T-helper 1 cell (primary cell): ENCODE results near the gene RASGEF1B.

Experiments
- DNase-seq, 5 donors: peaks; one replicate each; pipeline ENCODE4 v3.0.0-alpha.2; 2012 to 2020

The RASGEF1B gene

DNA sequence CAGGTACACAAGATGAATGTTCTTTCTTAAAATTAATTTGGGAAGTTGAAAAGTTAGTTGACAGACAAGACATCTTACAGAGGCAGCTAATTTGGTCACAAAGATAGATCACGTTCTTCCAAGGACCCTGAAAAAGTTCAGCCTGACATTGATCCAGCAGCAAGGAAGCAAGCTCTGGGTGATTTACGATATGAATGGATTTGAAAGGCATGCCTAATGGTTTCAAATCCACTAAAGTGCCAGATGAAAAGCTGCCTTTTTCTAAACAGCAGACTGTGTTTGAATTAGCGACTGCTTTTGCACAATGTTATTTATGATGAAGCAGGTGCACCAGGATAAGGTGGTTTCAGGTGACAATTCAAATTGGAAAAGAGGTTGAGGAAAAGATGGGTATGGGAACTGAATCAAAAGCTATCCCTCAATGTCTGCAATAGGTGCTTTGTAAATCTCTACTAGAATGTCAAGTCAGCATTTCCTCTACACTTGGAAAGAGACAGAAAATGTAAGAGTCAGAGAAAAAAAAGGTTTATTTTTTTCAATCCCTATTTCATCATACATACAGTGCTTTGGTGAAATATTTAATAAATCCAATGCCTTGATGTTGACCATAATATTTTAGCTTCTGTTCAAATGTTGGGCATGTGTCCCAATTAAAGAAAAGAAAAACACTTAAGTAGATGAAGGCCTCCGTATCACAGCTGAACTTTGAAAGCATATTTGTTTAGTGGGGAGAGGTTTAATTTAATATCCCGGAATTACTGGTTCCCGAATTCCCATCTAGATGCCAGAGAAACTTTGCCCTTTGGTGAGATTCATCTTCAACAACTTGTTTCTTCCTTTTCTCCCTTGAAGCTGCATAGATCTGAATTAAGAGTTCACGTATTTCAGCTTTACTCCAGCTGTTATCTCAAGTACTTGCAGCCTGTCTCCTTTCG lies 6.0 kb downstream of the RASGEF1B start:
- no peak for DNase-seq

- no peak for DNase-seq
These were observed 10.9 kb downstream of the RASGEF1B start for GRCh38 chr4:81460834-81461233.

GRCh38 chr4:81460191-81460701 lies 11.5 kb downstream of the RASGEF1B start:
- DNase-seq, result no peak

DNA sequence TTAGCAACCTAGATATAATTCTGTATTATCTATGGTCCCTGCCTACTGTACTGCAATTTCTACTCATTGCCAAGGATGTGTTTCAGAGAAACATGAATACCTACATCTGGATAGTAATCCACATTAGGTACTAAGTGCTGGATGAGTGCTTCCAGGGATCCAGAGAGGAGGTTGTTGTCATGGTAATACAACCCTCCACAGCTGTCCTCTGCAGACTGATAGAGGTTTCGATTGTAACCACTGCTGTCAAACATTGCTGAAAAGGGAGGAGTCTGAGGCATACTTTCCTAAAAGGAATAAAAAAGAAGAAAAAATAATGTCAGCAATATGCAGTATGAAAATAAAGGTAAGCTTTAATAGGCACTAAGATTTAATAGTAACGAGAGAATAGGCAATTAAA lies 12.5 kb downstream of the RASGEF1B start:
- no peak for DNase-seq

DNA sequence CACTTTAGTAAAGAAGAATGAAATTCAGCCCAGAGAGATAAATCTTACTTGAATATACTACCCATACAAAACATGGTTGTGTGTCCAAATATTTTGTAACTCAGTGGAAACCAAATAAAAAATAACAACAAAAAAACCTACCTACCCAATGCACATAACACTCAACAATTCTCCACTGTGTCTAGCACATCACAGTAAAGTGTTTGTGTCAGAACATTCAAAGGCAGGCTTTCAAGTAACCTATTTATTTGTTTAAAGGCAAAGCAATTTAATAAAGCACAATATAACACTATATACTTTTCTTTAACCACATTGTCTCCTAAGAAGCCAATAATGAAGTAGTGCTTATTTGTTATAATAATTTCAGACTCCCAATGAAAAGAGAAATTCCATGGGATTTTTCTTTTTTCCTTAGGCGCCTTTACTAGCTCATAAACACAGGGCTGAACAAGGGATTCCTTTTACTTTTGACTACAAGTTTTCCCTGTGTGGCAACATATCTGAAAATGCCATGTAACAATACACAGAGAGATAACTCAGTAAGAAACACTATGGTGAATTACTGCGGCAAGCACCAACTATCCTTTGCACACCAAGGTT lies 13.7 kb downstream of the RASGEF1B start:
- no peak for DNase-seq

DNA sequence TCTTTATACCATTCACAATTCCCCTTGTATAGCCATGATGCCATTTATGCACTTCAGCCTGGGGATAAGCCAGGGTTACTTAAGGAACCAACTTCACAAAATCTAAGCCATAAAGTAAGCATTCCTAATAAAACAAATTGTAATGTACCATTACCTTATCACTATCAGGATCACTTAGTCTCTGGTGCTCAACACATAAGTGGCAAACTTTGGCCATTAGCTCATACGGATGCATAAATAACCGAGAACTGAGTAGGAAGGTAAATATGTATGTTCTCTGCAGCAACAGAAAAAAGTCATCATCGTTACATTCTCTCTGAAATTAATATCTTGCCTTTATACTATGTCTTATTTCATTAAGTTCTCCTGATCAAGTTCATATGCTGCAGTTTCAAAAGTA lies 14.4 kb downstream of the RASGEF1B start:
- no peak for DNase-seq

- DNase-seq, result no peak
These were observed 15.8 kb downstream of the RASGEF1B start for GRCh38 chr4:81455897-81456296.

GRCh38 chr4:81454948-81455347 lies 16.8 kb downstream of the RASGEF1B start:
- no peak for DNase-seq

GRCh38 chr4:81454499-81454898 lies 17.2 kb downstream of the RASGEF1B start:
- DNase-seq, result peak in 1 of 5 donors; percentile 64

GRCh38 chr4:81453024-81453423 lies 18.7 kb downstream of the RASGEF1B start:
- DNase-seq, result no peak

DNA sequence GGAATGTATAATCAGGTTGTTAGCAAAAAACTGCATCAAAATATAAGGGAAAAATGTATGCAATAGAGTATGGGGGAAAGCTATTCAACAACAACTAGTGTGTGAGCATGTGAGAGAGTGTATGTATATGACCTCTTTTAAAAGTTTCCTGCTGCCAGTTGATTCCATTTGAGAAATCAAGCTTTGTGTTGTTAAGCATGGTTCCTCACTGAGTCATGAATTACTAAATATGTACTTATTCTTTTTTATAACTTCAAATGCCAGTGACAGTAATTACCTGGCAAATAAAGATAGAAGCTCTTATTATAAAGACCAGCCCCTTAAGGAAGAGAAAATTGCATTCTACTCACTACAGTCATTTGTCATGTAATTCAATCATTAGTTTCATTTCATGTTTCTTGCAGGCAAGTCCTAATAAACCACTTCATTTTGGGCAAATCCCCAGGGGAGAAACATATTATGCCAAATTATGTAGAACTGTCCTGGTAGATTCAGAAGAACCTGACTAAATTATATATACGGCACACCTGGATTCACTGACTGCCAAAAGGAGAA lies 19.2 kb downstream of the RASGEF1B start:
- no peak for DNase-seq

DNA sequence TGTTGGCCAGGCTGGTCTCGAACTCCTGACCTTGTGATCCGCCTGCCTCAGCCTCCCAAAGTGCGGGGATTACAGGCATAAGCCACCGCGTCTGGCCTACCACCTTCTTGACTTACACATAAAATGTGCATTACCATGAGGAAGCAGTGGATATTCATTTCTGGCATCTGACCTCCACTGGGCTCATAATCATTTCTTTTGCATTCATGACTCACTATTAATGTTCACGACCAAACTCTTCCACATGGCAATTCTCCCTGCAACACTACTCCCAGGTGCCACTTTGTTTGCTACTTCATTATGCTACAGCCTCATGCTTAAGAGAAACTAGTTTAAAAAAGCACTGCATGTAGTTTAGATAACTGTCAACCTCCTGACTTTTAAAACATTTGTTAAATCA lies 22.7 kb downstream of the RASGEF1B start:
- no peak for DNase-seq

GRCh38 chr4:81447566-81448229 lies 24.0 kb downstream of the RASGEF1B start:
- no peak for DNase-seq

DNA sequence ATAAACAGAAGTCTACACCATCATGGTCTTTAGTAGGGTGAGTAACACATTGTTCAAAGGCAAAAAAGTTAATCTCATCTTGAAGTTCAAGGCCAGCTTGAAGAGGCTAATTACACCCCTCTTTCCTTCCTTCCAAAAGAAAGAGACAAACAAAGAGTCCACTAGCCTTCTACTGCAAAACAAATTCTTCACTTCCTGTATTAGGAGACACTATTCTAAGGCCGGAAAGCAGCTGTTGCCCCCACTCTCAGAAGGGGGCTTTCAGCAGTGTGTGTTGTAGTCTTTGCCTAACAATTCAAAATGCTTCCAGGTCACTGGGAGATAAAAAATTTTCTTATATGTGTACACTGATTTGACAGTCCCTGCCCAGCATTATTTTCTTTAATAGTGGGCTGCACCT lies 25.1 kb downstream of the RASGEF1B start:
- DNase-seq, result no peak

DNA sequence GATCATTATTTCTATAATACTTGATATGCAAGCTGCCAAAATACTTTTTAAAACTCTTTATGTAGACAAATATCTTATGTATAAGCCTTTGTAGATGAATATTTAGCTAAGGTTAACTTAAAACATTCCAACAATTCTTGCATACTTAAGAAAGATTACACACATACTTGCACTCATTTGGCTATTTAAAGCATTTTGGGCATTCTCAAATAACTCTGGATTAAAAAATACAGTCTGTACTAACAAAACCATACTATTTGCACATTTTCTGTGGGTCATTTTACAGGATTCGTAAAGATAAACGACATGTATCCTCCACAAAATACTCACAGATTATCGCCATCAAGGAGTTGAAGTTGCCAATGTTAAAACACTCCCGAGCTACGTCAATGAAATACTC lies 26.5 kb downstream of the RASGEF1B start:
- DNase-seq, result no peak

DNA sequence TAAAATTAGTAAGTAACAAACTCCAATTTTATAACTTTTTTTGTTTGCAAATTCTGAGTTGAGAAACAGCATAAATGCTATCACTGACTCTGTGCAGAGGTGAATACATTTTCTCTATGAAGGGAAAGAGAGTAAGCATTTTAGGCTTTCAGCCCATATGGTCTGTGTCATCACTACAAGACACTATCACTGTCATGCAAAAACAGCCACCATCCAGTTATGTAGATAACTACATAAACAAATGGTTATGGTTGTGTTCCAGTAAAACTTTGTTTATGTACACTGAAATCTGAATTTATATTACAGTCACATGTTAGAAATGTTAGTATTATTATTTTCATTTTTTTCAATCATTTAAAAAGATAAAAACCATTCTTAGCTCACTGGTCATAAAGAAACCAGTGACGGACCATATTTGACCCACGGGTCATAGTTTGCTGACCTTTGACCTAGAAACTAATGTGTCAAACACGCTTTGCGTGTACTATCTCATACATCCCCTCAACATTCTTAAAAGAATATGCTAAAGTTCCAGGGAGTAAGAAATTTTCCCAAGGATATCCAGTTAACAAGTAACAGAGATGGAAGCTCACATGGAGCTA lies 29.1 kb downstream of the RASGEF1B start:
- DNase-seq, result no peak

DNA sequence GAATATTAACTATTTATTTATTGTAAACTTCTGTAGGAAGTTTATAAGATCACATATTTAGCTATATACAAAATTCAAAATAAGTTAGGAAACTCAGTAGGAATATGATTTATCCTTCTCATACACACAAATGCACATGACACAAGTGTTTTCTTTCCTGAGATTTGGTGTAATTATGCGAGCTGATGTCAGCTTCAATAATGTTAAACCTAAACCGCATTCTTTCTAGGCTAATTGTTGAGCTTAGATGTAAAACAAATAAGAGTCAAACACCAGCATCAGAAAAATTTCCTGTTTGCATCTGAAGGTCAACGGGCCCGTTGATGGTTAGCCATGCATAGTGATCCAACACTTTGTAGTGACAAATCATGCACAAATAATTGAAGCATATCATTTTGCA lies 30.8 kb downstream of the RASGEF1B start:
- DNase-seq, result no peak

- no peak for DNase-seq
These were observed 34.6 kb downstream of the RASGEF1B start for GRCh38 chr4:81436941-81437574.

DNA sequence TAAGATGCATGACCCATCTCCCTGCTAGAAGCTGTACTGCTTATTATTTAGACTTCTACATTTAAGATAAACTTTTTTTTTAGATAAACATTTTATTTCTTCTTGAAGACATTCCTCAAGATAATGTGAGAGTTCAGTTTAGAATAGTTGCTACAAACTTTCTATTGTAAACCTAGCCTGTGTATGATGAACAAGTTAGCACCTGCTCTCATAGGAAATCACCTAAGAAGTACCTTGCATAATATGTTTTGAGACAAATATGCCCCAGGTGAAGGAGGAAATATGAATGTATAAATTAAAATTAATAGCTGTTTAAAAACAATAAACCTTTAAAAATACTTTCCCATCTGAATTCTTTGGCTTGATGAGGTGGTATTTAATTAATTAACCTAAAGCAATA lies 35.6 kb downstream of the RASGEF1B start:
- DNase-seq, result no peak

GRCh38 chr4:81432825-81433224 lies 38.9 kb downstream of the RASGEF1B start:
- no peak for DNase-seq

DNA sequence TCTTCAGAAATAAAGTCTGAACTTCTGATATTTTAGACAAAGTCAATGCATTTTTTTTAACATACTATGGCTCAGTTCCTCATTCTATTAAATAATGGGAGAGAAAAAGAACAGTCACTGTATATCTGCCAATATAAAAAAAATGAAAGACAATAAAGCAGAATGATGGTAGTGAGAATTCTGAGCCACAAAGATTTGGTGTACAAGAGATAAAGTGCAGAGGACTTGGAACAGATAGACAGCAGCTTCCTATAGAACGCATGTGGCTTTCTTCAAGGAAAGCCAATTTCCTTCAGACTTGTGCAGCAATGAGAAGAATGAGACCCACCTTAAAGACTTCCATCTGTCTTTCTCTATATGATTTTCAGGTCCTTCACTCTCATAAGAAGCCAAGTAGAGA lies 39.7 kb downstream of the RASGEF1B start:
- no peak for DNase-seq

- DNase-seq, result no peak
These were observed 42.1 kb downstream of the RASGEF1B start for GRCh38 chr4:81429607-81430006.
